HG02759 (cell line): Measurements from ENCODE around the gene HS6ST3.
"Not testable (repeated sequence)": the region's sequence is repeated elsewhere in the genome, so short reads cannot be mapped to it uniquely, and the experiment has no call there.

ENCODE experiments used
- ATAC-seq: cut with Tn5 transposase; IDR thresholded peaks from one replicate; pipeline ENCODE4 v1.9.1; 2021; ENCODE audit warnings: mild to moderate bottlenecking, moderate library complexity; ENCODE audit not compliant: unreplicated experiment

HS6ST3 gene

DNA sequence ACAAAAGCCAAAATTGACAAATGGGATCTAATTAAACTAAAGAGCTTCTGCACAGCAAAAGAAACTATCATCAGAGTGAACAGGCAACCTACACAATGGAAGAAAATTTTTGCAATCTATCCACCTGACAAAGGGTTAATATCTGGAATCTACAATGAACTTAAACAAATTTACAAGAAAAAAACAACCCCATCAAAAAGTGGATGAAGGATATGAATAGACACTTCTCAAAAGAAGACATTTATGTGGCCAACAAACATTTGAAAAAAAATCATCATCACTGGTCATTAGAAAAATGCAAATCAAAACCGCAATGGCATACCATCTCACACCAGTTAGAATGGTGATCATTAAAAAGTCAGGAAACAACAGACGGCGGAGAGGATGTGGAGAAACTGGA, 688.4 kb downstream of the HS6ST3 start:
- not testable (repeated sequence) for ATAC-seq

DNA sequence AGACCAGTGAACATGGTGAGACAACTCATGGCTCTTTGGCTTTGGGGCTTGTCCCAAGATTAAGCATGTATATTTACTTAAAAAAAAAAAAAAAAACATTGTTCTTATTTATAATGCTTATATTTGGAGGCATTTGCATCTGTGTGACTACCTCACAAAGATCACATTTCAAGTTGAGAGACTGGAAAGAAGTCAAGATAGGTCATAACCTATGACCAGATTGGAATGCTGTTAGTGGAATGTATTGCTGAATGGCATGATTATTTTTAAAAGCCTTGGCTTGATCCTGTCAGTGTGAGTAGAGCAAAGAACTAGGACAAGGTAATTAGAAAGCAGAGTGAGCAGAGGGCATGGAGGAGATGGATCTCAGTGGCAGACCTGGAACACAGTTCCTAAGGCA, 689.8 kb downstream of the HS6ST3 start:
- ATAC-seq = no peak

DNA sequence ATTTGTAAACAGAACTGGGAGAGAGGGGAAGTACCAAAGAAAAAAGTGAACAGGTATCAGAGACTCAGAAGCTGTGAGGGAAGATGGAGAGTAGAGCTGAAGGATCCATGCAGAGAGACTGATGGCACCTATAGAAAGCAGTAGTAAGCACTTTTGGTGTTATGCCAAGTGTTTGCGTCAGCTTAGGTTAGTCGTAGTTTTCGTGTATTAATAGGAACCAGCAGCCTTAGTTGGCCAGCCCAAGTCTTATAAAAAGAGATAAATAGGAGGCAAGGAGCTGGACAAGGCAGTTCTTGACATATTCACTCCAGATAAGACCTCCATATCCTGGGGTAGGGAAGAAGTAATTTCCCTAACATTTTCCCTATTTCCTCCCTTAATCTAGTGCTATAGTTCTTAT, 690.2 kb downstream of the HS6ST3 start:
- no peak for ATAC-seq

DNA sequence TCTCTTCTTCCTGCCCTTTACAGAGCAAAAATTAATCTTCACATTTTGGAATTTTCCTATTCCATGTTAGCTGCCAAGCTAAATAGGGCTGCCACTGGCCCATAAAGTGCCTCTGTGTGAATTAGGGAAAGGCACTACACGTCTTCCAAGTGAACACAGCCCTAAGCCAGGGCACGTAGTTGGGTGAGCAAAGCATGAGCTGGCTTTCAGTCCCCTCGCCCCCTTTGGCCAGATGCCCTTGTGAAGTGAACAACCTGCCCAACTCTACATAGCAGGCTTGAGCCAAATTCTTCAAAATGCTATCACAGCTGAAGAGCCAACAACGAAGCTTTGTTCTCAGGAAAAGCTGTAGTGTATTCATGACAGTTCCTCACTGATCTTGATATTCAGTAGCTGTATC, 691.2 kb downstream of the HS6ST3 start:
- no peak for ATAC-seq

DNA sequence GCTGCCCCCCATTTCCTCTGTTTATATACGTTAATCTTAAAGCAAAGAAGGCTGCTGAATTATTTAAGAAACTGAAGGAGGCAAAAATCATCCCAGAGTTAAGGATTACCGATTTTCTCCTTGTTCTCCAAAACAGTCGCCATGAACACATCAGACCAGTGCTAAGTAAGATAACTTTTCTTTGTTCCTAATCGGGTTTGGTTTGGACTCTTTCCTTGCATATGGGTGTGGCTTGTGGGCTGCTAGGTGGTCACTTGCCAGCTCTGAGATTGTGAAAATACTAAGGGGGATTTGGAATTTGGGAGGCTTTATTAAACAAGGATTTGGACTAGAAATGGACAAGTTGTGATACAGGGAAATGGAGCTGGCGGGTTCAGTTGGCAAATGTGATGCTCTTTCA, 692.3 kb downstream of the HS6ST3 start:
- no peak for ATAC-seq

DNA sequence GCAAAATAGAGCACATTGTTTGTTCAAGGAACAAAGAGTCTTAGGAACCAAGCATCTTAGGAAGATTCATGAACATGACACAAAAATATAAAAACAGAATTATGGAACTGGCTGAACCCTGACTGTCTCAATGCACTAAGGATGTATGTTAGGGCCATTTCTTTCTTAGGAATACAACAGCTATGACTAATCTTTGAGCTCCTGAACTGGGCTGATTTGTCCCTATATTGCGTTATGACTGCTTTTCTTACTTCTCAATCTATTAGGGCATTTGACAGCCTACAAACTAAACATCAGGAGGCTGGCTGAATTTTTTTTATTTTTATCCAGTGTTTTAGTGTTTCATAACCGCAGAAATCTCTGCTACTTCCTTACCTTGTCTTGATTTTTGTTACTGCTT, 693.1 kb downstream of the HS6ST3 start:
- ATAC-seq = no peak

DNA sequence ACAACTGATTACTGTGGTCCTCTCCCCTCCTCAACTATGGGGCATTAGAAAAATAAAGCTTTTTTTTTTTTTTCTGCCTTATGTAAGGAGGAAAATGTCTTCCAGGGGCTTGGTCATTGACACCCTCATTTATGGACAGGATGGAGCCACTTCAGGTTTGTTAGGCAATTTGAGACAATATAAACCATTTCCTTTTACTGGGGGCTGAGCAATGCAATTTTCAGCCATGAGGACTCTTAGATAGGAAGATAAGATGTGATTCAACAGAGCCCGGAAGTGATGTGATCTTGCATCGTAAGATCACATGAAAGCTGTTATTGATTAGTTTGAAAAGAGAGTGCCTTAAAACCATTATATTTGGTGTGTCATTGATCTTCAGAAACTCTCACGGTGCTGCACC, 693.6 kb downstream of the HS6ST3 start:
- ATAC-seq = no peak

DNA sequence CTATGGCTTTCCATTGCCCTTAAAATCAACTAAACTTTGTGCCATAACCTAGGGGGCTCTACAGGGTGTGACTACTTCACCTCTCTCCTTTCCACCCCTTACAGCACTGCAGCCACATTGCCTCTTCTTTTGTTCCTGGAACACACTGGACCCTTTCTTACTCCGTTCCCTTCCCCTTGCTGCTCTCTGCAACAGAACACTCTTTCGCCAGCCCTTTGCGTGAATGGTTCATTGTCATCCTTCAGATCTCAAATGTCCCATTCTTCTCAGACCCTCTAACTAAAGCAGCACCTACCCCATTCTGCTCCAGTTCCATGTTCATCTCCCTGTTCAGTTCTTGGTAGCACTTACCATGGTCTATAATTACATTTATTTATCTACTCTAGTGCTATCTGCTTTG, 696.1 kb downstream of the HS6ST3 start:
- no peak for ATAC-seq

DNA sequence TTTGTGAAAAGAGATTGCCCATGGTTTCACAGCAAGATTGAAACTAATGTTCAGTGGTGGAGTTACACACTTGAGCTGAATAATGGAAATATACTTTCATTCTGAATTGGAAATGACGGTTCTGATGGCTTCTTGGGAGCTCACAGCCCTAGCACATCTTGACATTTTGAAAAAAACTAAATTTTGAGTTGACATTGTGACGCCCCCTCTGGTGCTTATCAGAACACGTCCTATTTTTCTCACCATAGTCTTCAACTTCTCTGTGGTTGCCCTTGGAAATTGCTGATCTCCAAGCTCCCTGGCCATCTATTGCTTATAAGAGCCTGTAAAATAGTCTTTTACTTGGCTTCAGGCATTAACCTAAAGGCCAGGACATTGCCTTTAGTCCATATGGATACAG, 702.3 kb downstream of the HS6ST3 start:
- ATAC-seq = no peak

DNA sequence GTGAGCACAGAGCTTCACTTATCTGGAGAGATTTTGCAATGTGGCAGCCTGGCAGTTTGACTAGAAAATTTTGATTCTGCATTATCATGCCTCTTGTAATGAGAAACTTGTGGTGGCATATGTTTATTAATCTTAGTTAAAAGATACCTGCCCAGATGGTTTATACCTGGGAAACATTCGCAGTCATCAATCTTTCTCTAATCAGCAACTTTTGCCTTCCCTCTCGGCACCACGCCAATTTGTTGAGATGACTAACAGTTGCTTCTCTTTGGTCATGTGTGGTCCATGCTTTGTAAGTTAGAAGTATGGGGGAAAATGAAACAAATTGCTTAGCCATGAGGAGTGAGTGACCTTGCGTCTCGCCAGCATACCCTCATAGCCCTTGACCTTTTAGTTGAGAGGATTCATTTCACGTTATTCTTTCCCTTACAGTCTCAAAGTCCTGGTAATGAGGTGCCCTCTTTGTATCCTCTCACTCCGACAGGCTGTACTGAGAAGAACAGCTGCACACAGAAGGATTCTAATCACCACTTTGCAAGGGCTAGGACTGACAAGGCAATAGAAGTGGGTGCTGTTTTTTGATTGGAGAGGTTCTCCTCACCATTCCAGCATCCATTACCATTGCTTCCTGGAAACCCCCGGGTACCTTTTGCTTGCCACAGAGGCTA, 703.0 kb downstream of the HS6ST3 start:
- ATAC-seq = no peak

DNA sequence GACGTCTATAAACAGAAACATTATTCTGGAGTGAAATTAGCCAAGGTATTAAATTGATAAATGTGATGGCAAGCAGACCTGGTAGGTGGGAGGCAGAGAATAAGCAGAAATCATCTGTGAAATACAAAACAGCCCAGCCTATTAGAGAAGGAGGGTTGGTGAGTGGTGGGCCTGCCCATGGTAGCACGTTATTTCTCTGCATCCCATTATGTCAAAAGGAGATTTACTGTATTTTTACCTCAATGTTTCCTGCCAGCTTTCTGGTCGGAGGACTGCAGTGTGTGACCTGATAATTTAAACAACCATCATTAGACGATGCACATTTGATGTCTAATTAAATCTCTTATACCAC, 703.5 kb downstream of the HS6ST3 start:
- ATAC-seq = no peak

DNA sequence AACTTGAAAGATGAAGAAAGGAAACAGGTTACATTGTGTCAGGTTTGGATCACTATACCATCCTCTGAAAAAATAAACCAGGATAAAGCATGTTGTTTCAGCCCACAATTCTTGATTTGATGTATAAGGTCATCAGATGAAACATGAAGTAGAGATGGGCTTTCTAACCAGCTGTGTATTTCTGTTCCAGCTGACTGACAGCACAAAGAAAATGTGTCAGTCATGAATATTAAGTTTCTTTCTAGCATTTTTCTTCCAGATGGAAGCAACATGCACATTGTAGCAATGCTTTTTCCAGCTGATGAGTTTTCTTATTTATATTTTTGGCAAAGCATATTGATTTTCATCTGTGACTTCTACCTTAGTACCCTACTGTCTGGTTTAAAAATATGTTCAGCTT, 704.8 kb downstream of the HS6ST3 start:
- no peak for ATAC-seq

DNA sequence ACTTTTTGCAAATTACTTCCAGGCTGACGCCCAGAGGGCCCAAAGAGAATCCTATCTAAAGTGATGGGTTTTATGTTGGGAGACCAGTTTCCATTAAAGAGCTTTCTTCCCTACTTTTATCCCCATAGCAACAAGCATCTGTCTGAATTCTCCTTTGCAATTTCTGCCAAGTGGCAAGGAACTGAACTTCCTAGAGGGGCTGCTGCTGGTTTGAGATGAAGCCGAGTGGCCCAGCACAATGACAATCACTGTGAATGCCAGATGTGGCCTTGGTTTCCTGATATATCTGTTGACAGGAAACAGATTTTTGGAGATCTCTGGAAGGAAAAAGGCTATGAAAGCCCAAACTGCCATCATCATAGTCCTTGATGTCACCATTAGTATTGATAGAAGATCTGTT, 705.8 kb downstream of the HS6ST3 start:
- ATAC-seq = no peak

DNA sequence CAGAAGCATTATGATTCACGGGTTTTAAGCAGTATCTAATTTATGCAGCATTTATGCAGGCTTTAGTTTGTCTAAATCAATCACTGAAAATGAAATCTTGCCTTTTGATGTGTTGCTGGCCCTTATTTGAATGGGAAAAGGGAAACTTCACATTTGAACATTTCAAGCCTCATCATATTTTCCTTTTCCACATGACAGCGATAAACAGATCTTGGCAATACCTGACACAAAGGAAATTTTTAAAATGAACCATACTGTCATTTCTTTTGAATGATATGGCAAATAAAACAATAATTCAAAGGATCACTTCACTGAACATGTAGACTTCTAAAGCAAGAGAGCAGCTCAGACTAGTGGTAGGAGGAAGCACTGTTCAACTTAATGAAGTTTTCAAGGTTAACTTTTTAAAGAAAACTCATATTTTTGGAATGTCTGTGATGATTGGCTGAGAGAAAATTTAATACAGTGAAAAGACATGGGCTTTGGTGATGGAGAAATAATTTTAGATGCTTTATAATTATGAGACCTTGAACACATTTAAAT, 706.3 kb downstream of the HS6ST3 start:
- ATAC-seq = no peak

DNA sequence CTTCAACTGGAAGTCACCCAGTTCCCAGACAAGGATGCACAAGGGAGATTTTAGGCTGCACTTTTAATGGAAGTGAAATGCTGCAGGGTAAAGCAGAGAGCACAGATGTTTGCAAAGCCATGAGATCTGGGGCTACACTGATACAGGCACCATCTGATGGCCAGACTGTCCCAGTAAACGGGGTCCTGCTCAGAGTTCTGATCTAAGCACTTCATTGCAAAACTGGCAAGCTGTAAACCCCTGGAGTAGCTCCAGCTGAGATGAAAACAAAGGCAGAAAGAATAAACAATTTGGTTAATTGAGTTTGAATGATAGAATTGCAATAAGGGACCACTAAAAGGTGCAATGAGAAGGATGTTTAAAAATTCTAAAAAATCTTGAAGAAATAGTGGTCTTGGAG, 707.2 kb downstream of the HS6ST3 start:
- no peak for ATAC-seq

DNA sequence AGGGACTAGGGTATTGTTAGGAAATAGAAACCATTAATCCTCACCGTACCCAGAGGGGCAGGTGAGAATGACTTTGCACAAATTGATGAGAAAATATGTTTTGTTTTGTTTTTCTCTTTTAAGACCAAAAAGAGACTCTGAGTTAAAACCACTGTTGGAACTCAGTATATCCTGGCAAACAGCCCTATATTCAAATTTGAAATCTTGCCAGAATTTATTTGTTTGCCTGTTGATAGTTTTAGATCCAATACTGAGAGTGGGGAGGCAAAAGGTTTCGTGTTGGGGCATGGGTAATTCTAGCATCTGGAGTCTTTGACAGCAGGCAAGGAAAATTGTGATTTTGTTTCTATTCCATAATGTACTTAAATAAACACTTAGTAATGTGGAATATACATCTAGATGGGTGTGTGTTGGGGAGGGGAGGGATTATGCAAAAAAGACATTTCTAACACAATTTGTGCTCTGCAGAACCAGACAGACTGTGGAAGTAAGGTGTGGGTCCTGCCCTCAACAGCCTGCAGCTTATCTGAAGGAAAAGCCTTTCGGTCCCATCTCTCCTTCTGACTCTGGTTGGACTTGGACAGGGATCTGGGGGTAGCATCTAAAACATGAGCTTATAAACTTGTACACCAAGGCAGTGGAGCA, 713.7 kb downstream of the HS6ST3 start:
- ATAC-seq = no peak

DNA sequence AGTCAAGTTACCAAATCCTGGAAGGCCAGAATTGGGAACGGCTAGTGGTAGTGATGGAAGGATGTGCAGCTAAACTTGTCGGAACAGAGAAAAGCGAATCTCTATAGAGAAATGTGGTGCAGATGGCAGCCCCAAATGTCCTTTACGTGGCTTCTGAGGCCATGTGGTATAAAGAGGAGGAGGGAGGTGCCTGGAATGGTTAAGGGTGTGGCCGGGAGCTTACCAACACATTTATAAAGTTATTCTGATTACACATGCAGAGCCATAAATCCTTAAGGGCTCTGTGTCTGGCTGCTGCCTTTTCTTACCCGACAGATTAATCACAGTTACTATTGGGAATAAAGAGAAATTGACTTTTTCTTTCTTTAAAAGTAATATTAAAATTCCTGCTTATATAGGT, 714.3 kb downstream of the HS6ST3 start:
- ATAC-seq = no peak

DNA sequence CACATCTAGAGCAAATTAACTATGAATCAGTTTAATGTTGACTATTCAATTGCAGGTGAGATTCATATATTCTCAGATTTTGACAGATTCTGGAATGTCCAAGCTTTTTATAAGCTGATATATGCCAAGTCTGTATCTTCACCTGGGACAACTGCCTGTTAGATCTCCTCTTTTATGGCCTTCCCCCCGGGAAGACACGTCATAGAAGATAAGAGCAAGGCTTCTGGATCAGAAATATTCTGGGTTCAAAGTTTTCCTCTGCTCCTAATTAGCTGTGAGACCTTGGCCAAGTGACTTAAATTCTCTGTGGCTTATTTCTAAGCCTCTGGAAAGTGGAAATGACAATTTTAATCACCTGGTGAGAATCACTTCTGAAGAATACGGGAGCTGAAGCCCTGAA, 716.8 kb downstream of the HS6ST3 start:
- ATAC-seq = no peak

DNA sequence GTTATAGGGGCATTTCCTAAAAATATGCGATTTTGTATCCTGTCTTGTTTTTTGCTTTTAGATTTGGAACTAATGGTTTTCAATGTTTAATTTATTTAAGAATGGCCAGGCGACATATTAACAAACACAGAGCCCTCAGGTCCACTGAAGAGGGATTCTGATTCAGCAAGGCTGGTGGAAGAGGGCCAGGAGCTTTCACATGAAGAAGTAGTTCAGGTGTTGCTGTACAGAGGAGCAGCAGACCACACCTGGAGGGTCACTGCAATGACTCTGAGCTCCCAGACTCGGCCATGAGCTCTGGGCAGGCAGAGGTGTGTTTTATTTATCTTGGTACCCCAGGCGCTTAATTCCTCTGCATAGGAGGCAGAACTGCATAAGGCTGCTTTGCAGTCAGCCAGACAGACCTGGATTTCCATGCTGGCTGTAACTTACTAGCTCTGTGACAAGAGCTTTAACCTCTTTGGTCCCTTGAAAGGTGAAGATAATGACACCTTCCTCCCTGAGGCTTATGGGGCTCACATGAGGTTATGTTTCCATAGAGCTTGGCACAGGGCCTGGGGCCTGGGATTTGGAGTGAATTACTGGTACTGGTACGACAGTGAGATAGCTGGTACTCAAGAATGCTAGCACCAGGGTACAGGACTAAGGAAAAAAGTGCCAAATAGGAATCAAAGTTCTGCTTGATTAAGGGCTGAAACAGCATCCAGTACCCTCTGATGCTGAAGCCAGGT, 719.6 kb downstream of the HS6ST3 start:
- no peak for ATAC-seq

DNA sequence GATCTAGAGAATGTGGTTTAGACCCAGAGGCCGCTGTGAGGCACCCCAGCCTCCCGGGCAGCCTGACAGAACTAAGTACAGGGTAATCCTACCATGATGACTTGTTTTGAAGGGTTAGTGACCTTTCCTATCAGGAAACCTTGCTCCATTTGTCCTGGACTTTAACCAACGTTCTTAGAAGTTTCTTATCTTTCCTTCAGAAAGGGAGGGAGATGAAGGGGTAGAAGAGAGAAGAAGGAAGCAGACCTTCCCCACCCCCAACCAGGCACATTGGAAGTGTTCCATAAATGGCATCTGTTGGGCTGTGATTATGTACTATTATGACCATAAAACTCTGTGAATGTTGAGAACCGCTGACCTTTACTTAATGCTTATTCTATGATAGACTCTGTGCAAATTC, 720.2 kb downstream of the HS6ST3 start:
- ATAC-seq = no peak

DNA sequence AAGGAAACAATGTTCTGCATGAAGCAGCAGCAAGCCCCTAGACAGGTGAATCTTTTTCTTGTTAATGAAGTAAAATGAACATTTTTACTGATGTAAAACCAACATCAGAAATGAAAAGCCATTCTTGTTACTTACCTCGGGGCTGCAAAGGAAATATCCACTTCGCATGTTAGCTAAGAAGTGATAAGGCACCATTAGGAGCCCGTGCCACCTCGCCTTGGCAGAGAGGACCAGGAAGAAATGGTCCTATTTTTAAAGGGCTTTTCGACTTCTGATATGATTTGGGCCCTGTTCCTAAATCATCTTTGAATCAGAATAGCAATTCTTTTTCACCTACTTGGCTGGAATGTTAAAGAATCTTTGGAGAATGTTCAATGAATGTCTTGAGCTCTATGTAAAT, 721.1 kb downstream of the HS6ST3 start:
- ATAC-seq = no peak

DNA sequence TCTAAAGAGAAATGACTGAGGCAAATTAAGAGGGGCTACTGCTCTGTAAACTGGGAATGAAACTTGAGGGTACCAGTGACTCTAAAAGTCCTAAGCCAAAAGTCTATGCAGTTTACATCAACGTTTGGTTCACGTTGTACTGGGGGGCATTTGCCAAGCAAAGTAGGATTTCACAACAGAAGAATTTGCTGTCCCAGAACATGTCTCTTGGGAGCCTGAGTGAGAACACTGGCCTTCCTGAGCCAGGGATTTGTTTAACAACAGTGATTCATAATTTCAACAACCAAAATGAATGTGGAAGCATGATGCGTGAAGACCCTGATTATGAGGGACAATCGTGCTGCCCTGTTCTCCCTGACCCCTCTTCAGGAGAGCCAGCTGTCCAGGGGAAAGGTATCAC, 726.4 kb downstream of the HS6ST3 start:
- no peak for ATAC-seq
